ENCODE measurements around the gene MCF2L.

GRCh38 chr13:113077953-113078901 lies 109.2 kb downstream of the MCF2L start:
- TF ChIP-seq CTCF (IDR thresholded peaks at IDR 0.05) (no peak), POLR2A (IDR thresholded peaks at IDR 0.05) (no peak)
